Body of pancreas (tissue), 4 donors: Measurements from ENCODE around the gene CAMK2B.

Experiments used
- POLR2A ChIP-seq, 3 donors: fragments of 450-650 bp; IDR thresholded peaks; one replicate each; pipeline ENCODE4 v1.6.1; 2016; ENCODE audit warnings: antibody characterized with exemption in 3 of 3, mild to moderate bottlenecking in 2 of 3
- TF ChIP-seq, protein P1 (sequence below), 7 experiments: fragments of 450-650 bp in 4 of 7; fragments of 200-600 bp in 3 of 7; sonication (generic) in 3 of 7; IDR thresholded peaks; one replicate each; pipeline ENCODE4 v1.5.1; 2016 to 2019; ENCODE audit warnings: antibody characterized with exemption in 7 of 7

DNA sequence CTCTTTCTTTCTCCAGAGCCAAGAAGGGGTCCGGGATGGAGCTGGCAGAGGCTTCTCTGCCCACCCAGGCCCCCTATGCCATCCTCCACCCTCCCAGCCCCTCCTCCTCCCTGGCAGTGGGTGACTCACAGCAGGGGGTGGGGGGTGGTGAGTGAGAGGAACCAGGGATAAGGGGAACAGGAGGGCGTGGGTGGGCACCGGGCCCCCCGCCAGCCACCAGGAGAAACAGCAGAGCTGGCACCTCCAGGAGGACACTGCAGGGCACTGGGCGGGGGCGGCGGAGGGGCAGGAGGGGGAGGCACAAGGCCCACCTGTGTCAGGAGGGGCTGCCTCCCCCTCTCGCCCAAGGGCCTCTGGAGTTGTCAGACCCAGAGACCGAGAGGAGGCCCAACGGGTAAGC lies 56.0 kb downstream of the CAMK2B start:
- TF ChIP-seq, protein P1, sequence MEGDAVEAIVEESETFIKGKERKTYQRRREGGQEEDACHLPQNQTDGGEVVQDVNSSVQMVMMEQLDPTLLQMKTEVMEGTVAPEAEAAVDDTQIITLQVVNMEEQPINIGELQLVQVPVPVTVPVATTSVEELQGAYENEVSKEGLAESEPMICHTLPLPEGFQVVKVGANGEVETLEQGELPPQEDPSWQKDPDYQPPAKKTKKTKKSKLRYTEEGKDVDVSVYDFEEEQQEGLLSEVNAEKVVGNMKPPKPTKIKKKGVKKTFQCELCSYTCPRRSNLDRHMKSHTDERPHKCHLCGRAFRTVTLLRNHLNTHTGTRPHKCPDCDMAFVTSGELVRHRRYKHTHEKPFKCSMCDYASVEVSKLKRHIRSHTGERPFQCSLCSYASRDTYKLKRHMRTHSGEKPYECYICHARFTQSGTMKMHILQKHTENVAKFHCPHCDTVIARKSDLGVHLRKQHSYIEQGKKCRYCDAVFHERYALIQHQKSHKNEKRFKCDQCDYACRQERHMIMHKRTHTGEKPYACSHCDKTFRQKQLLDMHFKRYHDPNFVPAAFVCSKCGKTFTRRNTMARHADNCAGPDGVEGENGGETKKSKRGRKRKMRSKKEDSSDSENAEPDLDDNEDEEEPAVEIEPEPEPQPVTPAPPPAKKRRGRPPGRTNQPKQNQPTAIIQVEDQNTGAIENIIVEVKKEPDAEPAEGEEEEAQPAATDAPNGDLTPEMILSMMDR (IDR thresholded peaks at IDR 0.05): no peak
- no peak for TF ChIP-seq POLR2A (IDR thresholded peaks at IDR 0.05)
